Natural killer cell (primary cell): ENCODE results near the gene TMEM51. TPM values are rescaled to one million over a fixed set of nuclear protein-coding genes. Genes with fewer than 3 reads are reported as not detected.

ENCODE experiments used
- ATAC-seq, 3 donors: fragments of 150-1000 bp in 2 of 3; fragments of 200-7000 bp in 1 of 3; cut with Tn5 transposase; 1 replicate in 1 of 3; 2 replicates in 2 of 3; pipeline ENCODE4 v1.10.0; 2021; ENCODE audit warnings: mild to moderate bottlenecking in 2 of 3, moderate library complexity in 2 of 3
- DNase-seq, 2 donors: peaks; one replicate each; pipeline versions ENCODE4 v3.0.0 to v3.0.0-alpha.2; 2013 to 2021; ENCODE audit warnings: mixed read lengths in 1 of 2
- H3K27ac ChIP-seq: one replicate; pipeline ENCODE4 v1.5.1; 2013; ENCODE audit warnings: mild to moderate bottlenecking, low read length
- H3K27me3 ChIP-seq: one replicate; pipeline ENCODE4 v1.6.1; 2013; ENCODE audit warnings: low read length; ENCODE audit not compliant: control insufficient read depth, insufficient read depth
- H3K36me3 ChIP-seq: one replicate; pipeline ENCODE4 v1.6.1; 2013; ENCODE audit warnings: low read length; ENCODE audit not compliant: control insufficient read depth, insufficient read depth
- H3K4me1 ChIP-seq: one replicate; pipeline ENCODE4 v1.6.1; 2013; ENCODE audit warnings: low read length; ENCODE audit not compliant: control insufficient read depth, insufficient read depth
- H3K4me3 ChIP-seq: one replicate; pipeline ENCODE4 v1.5.1; 2013; ENCODE audit warnings: low read length
- H3K9me3 ChIP-seq: one replicate; pipeline ENCODE4 v1.6.1; 2013; ENCODE audit warnings: low read length; ENCODE audit not compliant: control insufficient read depth, insufficient read depth
- H3K27ac Mint-ChIP-seq, 2 donors: one replicate each; pipeline ENCODE4 v1.8.0; 2022; ENCODE audit warnings: mild to moderate bottlenecking in 2 of 2, mixed read lengths in 2 of 2, moderate library complexity in 1 of 2
- H3K27me3 Mint-ChIP-seq, 2 donors: one replicate each; pipeline ENCODE4 v1.8.0; 2022; ENCODE audit warnings: low read depth in 2 of 2, mixed read lengths in 2 of 2
- H3K36me3 Mint-ChIP-seq: one replicate; pipeline ENCODE4 v1.8.0; 2022; ENCODE audit warnings: mixed read lengths
- H3K4me1 Mint-ChIP-seq, 2 donors: one replicate each; pipeline ENCODE4 v1.8.0; 2022; ENCODE audit warnings: mixed read lengths in 2 of 2
- H3K4me3 Mint-ChIP-seq: one replicate; pipeline ENCODE4 v1.8.0; 2022; ENCODE audit warnings: mild to moderate bottlenecking, moderate library complexity, mixed read lengths
- H3K9me3 Mint-ChIP-seq, 2 donors: one replicate each; pipeline ENCODE4 v1.8.0; 2022; ENCODE audit warnings: mixed read lengths in 2 of 2
- CTCF ChIP-seq: fragments of 200-600 bp; IDR thresholded peaks from one replicate; pipeline ENCODE4 v1.8.0; 2022; ENCODE audit warnings: antibody characterized with exemption
- WGBS: methylation state at CpG from one replicate; pipeline ENCODE4 v1.1.7; 2013; ENCODE audit warnings: missing lambda C conversion rate; ENCODE audit not compliant: insufficient coverage; 5-methylcytosine and 5-hydroxymethylcytosine counted together
- intact Hi-C: fragments of 100-400 bp; cut with micrococcal nuclease; formaldehyde crosslinking; loops from one replicate; pipeline ENCODE4 v1.14.2; 2022
- total RNA-seq, 4 donors: library from RNA; stranded (reverse); fragments of 120-200 nt in 1 of 4; gene quantifications; one replicate each; pipeline versions ENCODE4 v1.2.3 to v1.2.4, GENCODE V29; 2013 to 2022

The TMEM51 gene
- total RNA-seq, 3 donors from 2014 or later (not counting 1 experiment from before 2014, with no cell fraction given), result not detected

- WGBS, result 86% methylated on average over 1 of the region's 1 CpG
- TF ChIP-seq CTCF, result no peak
- intact Hi-C loops, result no loop called here
Observed at GRCh38 chr1:15238789-15239188, 85.2 kb downstream of the TMEM51 start.

GRCh38 chr1:15242766-15243165, 89.2 kb downstream of the TMEM51 start:
- intact Hi-C loops, result no loop called here
- H3K27me3 ChIP-seq, result peaks cover 6% of the 10 kb centered on the region
- H3K9me3 ChIP-seq, result no peaks in the 10 kb centered on the region
- no peak overlapping the region for H3K4me3 ChIP-seq
- 93% methylated on average over 6 of the region's 7 CpGs for WGBS
- DNase-seq, result no peak
- no peaks in the 10 kb centered on the region for H3K36me3 ChIP-seq
- H3K4me1 Mint-ChIP-seq, result peaks cover 20 to 24% of the 10 kb centered on the region in 2 donors
- peaks cover 12 to 22% of the 10 kb centered on the region in 2 donors for H3K27me3 Mint-ChIP-seq
- H3K9me3 Mint-ChIP-seq, result no peaks in the 10 kb centered on the region
- no peak overlapping the region for H3K4me3 Mint-ChIP-seq
- no peak overlapping the region for H3K27ac ChIP-seq
- H3K27ac Mint-ChIP-seq, result no peak overlapping the region
- no peaks in the 10 kb centered on the region for H3K36me3 Mint-ChIP-seq
- peaks cover 16% of the 10 kb centered on the region for H3K4me1 ChIP-seq
- TF ChIP-seq CTCF, result no peak
- no peak for ATAC-seq

More at GRCh38 chr1:15238789-15239188, 85.2 kb downstream of the TMEM51 start:
- H3K4me3 ChIP-seq, result no peak overlapping the region
- ATAC-seq, result no peak
- no peak overlapping the region for H3K27ac Mint-ChIP-seq
- no peaks in the 10 kb centered on the region for H3K4me1 Mint-ChIP-seq
- no peaks in the 10 kb centered on the region for H3K4me1 ChIP-seq
- H3K27me3 Mint-ChIP-seq, result peaks cover 5 to 10% of the 10 kb centered on the region in 2 donors
- no peaks in the 10 kb centered on the region for H3K27me3 ChIP-seq
- no peak overlapping the region for H3K27ac ChIP-seq
- H3K36me3 Mint-ChIP-seq, result no peaks in the 10 kb centered on the region
- no peak overlapping the region for H3K4me3 Mint-ChIP-seq
- no peaks in the 10 kb centered on the region for H3K36me3 ChIP-seq
- DNase-seq, result no peak
- H3K9me3 ChIP-seq, result no peaks in the 10 kb centered on the region
- no peaks in the 10 kb centered on the region for H3K9me3 Mint-ChIP-seq

GRCh38 chr1:15243275-15244043, 89.9 kb downstream of the TMEM51 start:
- peaks cover 12 to 22% of the 10 kb centered on the region in 2 donors for H3K27me3 Mint-ChIP-seq
- H3K4me1 Mint-ChIP-seq, result peaks cover 27 to 30% of the 10 kb centered on the region in 2 donors
- intact Hi-C loops, result no loop called here
- no peaks in the 10 kb centered on the region for H3K36me3 Mint-ChIP-seq
- ATAC-seq, result no peak
- Histone ChIP-seq H3K27ac (no peak overlapping the region), H3K36me3 (no peaks in the 10 kb centered on the region), H3K27me3 (peaks cover 6% of the 10 kb centered on the region), H3K4me1 (peaks cover 21% of the 10 kb centered on the region), H3K4me3 (no peak overlapping the region), H3K9me3 (no peaks in the 10 kb centered on the region)
- H3K4me3 Mint-ChIP-seq, result no peak overlapping the region
- no peak overlapping the region for H3K27ac Mint-ChIP-seq
- no peak for TF ChIP-seq CTCF
- DNase-seq, result peak in 1 of 2 donors; percentile 4
- 89% methylated on average over 10 of the region's 10 CpGs for WGBS
- no peaks in the 10 kb centered on the region for H3K9me3 Mint-ChIP-seq
